Bone marrow (tissue), 2 donors: ENCODE measurements around the gene INSYN2B.
"Not testable (repeated sequence)": the region's sequence is repeated elsewhere in the genome, so short reads cannot be mapped to it uniquely, and the experiment has no call there.

Experiments used
- DNase-seq, 2 donors: peaks; one replicate each; lab custom pipeline; 2025; lab: John Stamatoyannopoulos, UW

The INSYN2B gene

GRCh38 chr5:169848792-169849191 lies 131.5 kb downstream of the INSYN2B start:
- DNase-seq, result no peak

GRCh38 chr5:169848271-169848670 lies 132.0 kb downstream of the INSYN2B start:
- DNase-seq, result no peak

- DNase-seq, result no peak
These were observed 132.8 kb downstream of the INSYN2B start for GRCh38 chr5:169847519-169847918.

- DNase-seq, result no peak
These were observed 137.6 kb downstream of the INSYN2B start for GRCh38 chr5:169842699-169843098.

- DNase-seq, result no peak
These were observed 139.9 kb downstream of the INSYN2B start for GRCh38 chr5:169840405-169840804.

GRCh38 chr5:169838688-169839087 lies 141.6 kb downstream of the INSYN2B start:
- no peak for DNase-seq

- DNase-seq, result no peak
These were observed 142.6 kb downstream of the INSYN2B start for GRCh38 chr5:169837686-169838085.

- DNase-seq, result no peak
These were observed 143.3 kb downstream of the INSYN2B start for GRCh38 chr5:169836835-169837536.

GRCh38 chr5:169834540-169834939 lies 145.8 kb downstream of the INSYN2B start:
- DNase-seq, result not testable (repeated sequence)

GRCh38 chr5:169833681-169834292 lies 146.5 kb downstream of the INSYN2B start:
- not testable (repeated sequence) for DNase-seq

GRCh38 chr5:169832845-169833244 lies 147.4 kb downstream of the INSYN2B start:
- DNase-seq, result no peak

- no peak for DNase-seq
These were observed 148.0 kb downstream of the INSYN2B start for GRCh38 chr5:169832304-169832703.

GRCh38 chr5:169831331-169831730 lies 149.0 kb downstream of the INSYN2B start:
- DNase-seq, result no peak

GRCh38 chr5:169828385-169828784 lies 151.9 kb downstream of the INSYN2B start:
- no peak for DNase-seq

GRCh38 chr5:169827769-169828168 lies 152.5 kb downstream of the INSYN2B start:
- DNase-seq, result no peak

- no peak for DNase-seq
These were observed 153.7 kb downstream of the INSYN2B start for GRCh38 chr5:169826618-169827017.

- DNase-seq, result no peak
These were observed 163.3 kb downstream of the INSYN2B start for GRCh38 chr5:169817031-169817430.

GRCh38 chr5:169814522-169814921 lies 165.8 kb downstream of the INSYN2B start:
- no peak for DNase-seq
